Measurements from ENCODE around the gene MPP2. TPM values are rescaled to one million over a fixed set of nuclear protein-coding genes. Genes with fewer than 3 reads are reported as not detected.

MPP2 gene
- total and polyA plus RNA-seq, 2 of the 13 experiments (the other 11 are each of a cell fraction or from before 2014, with no cell fraction given): 0.20 to 1.7 TPM

DNA sequence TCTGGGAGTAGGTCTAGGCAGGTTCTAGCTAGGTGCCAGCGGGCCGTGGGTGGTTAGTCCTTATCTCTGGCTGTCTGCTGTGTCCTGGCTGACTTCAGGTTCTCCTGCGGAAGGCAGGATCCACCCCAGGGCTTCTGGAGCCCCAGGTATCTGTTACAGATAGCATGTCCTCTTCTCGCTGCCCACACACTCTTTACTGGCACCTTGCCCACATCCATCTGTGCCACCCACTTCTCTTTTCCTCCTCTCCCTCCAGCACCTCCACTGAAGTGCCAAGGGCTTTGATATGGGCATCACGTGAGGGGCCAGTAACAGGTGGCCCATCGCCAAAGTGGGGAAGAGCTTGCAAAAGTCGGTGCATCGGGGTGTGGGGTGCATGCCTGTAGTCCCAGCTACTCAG is 4.6 kb upstream of the MPP2 start:
- POLR2A ChIA-PET: no interaction called here
- no TSS peak for BruUV-seq (replicated peaks)

More for the DNA sequence above, 4.6 kb upstream of the MPP2 start:
- H2AFZ ChIP-seq (ENCODE audit: low read length): no peak overlapping the region
- TF ChIP-seq FIP1L1 (IDR thresholded peaks at IDR 0.05; ENCODE audit: borderline replicate concordance, insufficient read depth, low read depth, low read length): no peak
- TF ChIP-seq MIER3 (CRISPR knock-in tag; IDR thresholded peaks at IDR 0.05; ENCODE audit: borderline replicate concordance): no peak
- TF ChIP-seq RBAK (CRISPR knock-in tag; IDR thresholded peaks at IDR 0.05): no peak
- TF ChIP-seq, protein P1, sequence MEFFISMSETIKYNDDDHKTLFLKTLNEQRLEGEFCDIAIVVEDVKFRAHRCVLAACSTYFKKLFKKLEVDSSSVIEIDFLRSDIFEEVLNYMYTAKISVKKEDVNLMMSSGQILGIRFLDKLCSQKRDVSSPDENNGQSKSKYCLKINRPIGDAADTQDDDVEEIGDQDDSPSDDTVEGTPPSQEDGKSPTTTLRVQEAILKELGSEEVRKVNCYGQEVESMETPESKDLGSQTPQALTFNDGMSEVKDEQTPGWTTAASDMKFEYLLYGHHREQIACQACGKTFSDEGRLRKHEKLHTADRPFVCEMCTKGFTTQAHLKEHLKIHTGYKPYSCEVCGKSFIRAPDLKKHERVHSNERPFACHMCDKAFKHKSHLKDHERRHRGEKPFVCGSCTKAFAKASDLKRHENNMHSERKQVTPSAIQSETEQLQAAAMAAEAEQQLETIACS (CRISPR knock-in tag; IDR thresholded peaks at IDR 0.05): no peak
- no peak for TF ChIP-seq LCORL (IDR thresholded peaks at IDR 0.05)
- no peak for TF ChIP-seq LCORL (CRISPR knock-in tag; IDR thresholded peaks at IDR 0.05)
- TF ChIP-seq ZNF235 (CRISPR knock-in tag; IDR thresholded peaks at IDR 0.05; ENCODE audit: borderline replicate concordance): no peak
- TF ChIP-seq, protein P2, sequence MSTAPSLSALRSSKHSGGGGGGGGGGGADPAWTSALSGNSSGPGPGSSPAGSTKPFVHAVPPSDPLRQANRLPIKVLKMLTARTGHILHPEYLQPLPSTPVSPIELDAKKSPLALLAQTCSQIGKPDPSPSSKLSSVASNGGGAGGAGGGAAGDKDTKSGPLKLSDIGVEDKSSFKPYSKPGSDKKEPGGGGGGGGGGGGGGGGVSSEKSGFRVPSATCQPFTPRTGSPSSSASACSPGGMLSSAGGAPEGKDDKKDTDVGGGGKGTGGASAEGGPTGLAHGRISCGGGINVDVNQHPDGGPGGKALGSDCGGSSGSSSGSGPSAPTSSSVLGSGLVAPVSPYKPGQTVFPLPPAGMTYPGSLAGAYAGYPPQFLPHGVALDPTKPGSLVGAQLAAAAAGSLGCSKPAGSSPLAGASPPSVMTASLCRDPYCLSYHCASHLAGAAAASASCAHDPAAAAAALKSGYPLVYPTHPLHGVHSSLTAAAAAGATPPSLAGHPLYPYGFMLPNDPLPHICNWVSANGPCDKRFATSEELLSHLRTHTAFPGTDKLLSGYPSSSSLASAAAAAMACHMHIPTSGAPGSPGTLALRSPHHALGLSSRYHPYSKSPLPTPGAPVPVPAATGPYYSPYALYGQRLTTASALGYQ (CRISPR knock-in tag; IDR thresholded peaks at IDR 0.05): no peak
- no peak for TF ChIP-seq FOXM1 (CRISPR knock-in tag; IDR thresholded peaks at IDR 0.05)
- TF ChIP-seq TARDBP (CRISPR knock-in tag; IDR thresholded peaks at IDR 0.05): no peak
- no peak for TF ChIP-seq ZNF724P (CRISPR knock-in tag; IDR thresholded peaks at IDR 0.05; ENCODE audit: borderline replicate concordance)
- TF ChIP-seq, protein P3, sequence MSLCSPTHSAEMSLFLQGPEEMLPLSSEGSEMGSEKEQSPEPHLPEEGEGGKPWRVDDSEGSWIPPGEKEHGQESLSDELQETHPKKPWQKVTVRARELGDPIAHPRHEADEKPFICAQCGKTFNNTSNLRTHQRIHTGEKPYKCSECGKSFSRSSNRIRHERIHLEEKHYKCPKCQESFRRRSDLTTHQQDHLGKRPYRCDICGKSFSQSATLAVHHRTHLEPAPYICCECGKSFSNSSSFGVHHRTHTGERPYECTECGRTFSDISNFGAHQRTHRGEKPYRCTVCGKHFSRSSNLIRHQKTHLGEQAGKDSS (CRISPR knock-in tag; IDR thresholded peaks at IDR 0.05; ENCODE audit: borderline replicate concordance, low read depth): no peak
- TF ChIP-seq ZNF879 (CRISPR knock-in tag; IDR thresholded peaks at IDR 0.05): no peak
- TF ChIP-seq, protein P4, sequence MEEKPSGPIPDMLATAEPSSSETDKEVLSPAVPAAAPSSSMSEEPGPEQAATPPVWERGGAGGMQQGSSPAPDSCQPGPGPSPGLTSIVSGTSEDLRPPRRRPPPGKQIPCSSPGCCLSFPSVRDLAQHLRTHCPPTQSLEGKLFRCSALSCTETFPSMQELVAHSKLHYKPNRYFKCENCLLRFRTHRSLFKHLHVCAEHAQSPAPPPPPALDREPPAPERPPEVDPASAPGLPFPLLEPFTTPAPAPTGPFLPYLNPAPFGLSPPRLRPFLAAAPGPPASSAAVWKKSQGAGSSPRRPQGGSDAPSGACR (CRISPR knock-in tag; IDR thresholded peaks at IDR 0.05): no peak
- 2% methylated on average over 8 of the region's 8 CpGs for WGBS (ENCODE audit: low lambda C conversion rate)
- peaks cover 7 to 76% of the 10 kb centered on the region in 2 experiments for H3K27me3 ChIP-seq (ENCODE audit: control insufficient read depth in 1 of 2, insufficient read depth in 2 of 2, low read length in 2 of 2)
- CTCF ChIA-PET (ENCODE audit: low intra/inter-chr PET ratio, low total read pairs): interaction anchor here (1.6 kb wide), 1 partner anchor 32 kb away, joined by 4 read pairs; no protein-coding TSS in a partner anchor
- H3K36me3 ChIP-seq (replicated peaks in 1 of 2; ENCODE audit: control insufficient read depth in 1 of 2, insufficient read depth in 2 of 2, low read length in 2 of 2): no peaks in the 10 kb centered on the region
- H3K9ac ChIP-seq (ENCODE audit: insufficient read depth, low read depth, low read length): no peak overlapping the region
- FAIRE-seq (no peak), DNase-seq (ENCODE audit: low spot score) (no peak), ATAC-seq (no peak)
- intact Hi-C loops (cut with micrococcal nuclease; ENCODE audit: unreplicated experiment) (no loop called here), in situ Hi-C loops (cut with HindIII; ENCODE audit: extremely low pct_ligation_motif_present, low pct_unique_long_range_greater_than_20kb) (no loop called here)
- H3K79me2 ChIP-seq (ENCODE audit: insufficient read depth, low read length): no peaks in the 10 kb centered on the region
- no peak overlapping the region for H3K27ac ChIP-seq (ENCODE audit: extremely low read length, insufficient read depth, low read length)
- no peak overlapping the region for H3K4me2 ChIP-seq (ENCODE audit: low read depth, low read length)
- peaks cover 15% of the 10 kb centered on the region for H3K4me1 ChIP-seq (ENCODE audit: insufficient read depth, low read length)
- no peaks in the 10 kb centered on the region for H4K20me1 ChIP-seq (ENCODE audit: insufficient read depth, low read length)
- no peaks in the 10 kb centered on the region for H3K9me3 ChIP-seq (ENCODE audit: low read length)
- H3K4me3 ChIP-seq (replicated peaks in 1 of 3; ENCODE audit: insufficient read depth in 1 of 3, low read depth in 2 of 3, low read length in 3 of 3): no peak overlapping the region

Data from HepG2 (cell line).